Measurements from ENCODE around the gene CNDP2.

DNA sequence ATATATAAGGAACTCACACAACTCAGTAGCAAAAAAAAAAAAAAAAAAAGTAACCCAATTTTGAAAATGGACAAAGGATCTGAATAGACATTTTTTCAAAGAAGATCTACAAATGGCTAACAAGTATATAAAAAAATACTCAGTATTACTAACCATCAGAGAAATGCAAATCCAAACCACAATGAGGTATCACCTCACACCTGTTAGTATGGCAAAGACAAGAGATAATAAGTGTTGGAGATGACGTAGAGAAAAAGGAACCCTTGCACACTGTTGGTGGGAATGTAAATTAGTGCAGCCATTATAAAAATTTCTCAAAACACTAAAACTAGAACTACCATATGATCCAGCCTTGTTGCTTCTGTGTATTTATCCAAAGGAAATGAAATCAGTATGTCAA lies 32.3 kb downstream of the CNDP2 start:
- TF ChIP-seq, protein P1, sequence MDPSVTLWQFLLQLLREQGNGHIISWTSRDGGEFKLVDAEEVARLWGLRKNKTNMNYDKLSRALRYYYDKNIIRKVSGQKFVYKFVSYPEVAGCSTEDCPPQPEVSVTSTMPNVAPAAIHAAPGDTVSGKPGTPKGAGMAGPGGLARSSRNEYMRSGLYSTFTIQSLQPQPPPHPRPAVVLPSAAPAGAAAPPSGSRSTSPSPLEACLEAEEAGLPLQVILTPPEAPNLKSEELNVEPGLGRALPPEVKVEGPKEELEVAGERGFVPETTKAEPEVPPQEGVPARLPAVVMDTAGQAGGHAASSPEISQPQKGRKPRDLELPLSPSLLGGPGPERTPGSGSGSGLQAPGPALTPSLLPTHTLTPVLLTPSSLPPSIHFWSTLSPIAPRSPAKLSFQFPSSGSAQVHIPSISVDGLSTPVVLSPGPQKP (IDR thresholded peaks at IDR 0.05; ENCODE audit: low read depth, low read length): no peak
- TF ChIP-seq KDM1A (IDR thresholded peaks at IDR 0.05; ENCODE audit: low read depth) (no peak), POLR2A (IDR thresholded peaks at IDR 0.05; ENCODE audit: low read length) (no peak), RARB (CRISPR knock-in tag; IDR thresholded peaks at IDR 0.05) (no peak), MAFK (IDR thresholded peaks at IDR 0.05; ENCODE audit: partially characterized antibody) (no peak), SMC3 (IDR thresholded peaks at IDR 0.05) (no peak), CHD2 (IDR thresholded peaks at IDR 0.05; ENCODE audit: low read length, partially characterized antibody) (no peak)
- TF ChIP-seq, protein P2, sequence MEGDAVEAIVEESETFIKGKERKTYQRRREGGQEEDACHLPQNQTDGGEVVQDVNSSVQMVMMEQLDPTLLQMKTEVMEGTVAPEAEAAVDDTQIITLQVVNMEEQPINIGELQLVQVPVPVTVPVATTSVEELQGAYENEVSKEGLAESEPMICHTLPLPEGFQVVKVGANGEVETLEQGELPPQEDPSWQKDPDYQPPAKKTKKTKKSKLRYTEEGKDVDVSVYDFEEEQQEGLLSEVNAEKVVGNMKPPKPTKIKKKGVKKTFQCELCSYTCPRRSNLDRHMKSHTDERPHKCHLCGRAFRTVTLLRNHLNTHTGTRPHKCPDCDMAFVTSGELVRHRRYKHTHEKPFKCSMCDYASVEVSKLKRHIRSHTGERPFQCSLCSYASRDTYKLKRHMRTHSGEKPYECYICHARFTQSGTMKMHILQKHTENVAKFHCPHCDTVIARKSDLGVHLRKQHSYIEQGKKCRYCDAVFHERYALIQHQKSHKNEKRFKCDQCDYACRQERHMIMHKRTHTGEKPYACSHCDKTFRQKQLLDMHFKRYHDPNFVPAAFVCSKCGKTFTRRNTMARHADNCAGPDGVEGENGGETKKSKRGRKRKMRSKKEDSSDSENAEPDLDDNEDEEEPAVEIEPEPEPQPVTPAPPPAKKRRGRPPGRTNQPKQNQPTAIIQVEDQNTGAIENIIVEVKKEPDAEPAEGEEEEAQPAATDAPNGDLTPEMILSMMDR (IDR thresholded peaks at IDR 0.05): no peak

Data from A549 (cell line).